Hematopoietic multipotent progenitor cell treated with erythropoietin and hydrocortisone succinate and interleukin-3 and kit ligand, for 8 days (in vitro differentiated cells): Measurements from ENCODE around the gene LRRC61.

Experiments used
- DNase-seq: peaks from one replicate; pipeline ENCODE4 v3.0.0-alpha.2; 2015

The LRRC61 gene

GRCh38 chr7:150333659-150334058 is 10.5 kb downstream of the LRRC61 start:
- DNase-seq = no peak

GRCh38 chr7:150334108-150334507 is 11.0 kb downstream of the LRRC61 start:
- no peak for DNase-seq

- no peak for DNase-seq
These were observed 12.1 kb downstream of the LRRC61 start for GRCh38 chr7:150335108-150335773.

- DNase-seq = no peak
These were observed 12.6 kb downstream of the LRRC61 start for GRCh38 chr7:150335774-150336112.

- no peak for DNase-seq
These were observed 13.6 kb downstream of the LRRC61 start for GRCh38 chr7:150336746-150337145.

GRCh38 chr7:150337179-150337578 is 14.0 kb downstream of the LRRC61 start:
- no peak for DNase-seq

- DNase-seq = no peak
These were observed 14.5 kb downstream of the LRRC61 start for GRCh38 chr7:150337659-150338081.

GRCh38 chr7:150338166-150338829 is 15.1 kb downstream of the LRRC61 start:
- no peak for DNase-seq

GRCh38 chr7:150339409-150339809 is 16.3 kb downstream of the LRRC61 start:
- DNase-seq = no peak

- DNase-seq = no peak
These were observed 17.0 kb downstream of the LRRC61 start for GRCh38 chr7:150340024-150340749.

- no peak for DNase-seq
These were observed 17.7 kb downstream of the LRRC61 start for GRCh38 chr7:150340875-150341262.

GRCh38 chr7:150341263-150342120 is 18.3 kb downstream of the LRRC61 start, which contains the start of gene RARRES2:
RARRES2 (minus strand) TSS chr7:150341629; CDS start chr7:150340609, 1,020 bp downstream.
- no peak for DNase-seq

GRCh38 chr7:150342121-150342408 is 18.9 kb downstream of the LRRC61 start:
- no peak for DNase-seq

GRCh38 chr7:150343225-150343624 is 20.1 kb downstream of the LRRC61 start:
- no peak for DNase-seq

- no peak for DNase-seq
These were observed 21.1 kb downstream of the LRRC61 start for GRCh38 chr7:150344299-150344698.

- DNase-seq = no peak
These were observed 21.9 kb downstream of the LRRC61 start for GRCh38 chr7:150345012-150345411.

- DNase-seq = no peak
These were observed 23.8 kb downstream of the LRRC61 start for GRCh38 chr7:150346922-150347321.

- DNase-seq = no peak
These were observed 28.5 kb downstream of the LRRC61 start for GRCh38 chr7:150351587-150352194.

- DNase-seq = no peak
These were observed 32.5 kb downstream of the LRRC61 start for GRCh38 chr7:150355666-150356059.

GRCh38 chr7:150356265-150356897 is 33.2 kb downstream of the LRRC61 start:
- DNase-seq = peak; percentile 68

- no peak for DNase-seq
These were observed 34.1 kb downstream of the LRRC61 start for GRCh38 chr7:150357270-150357669.

- DNase-seq = no peak
These were observed 34.7 kb downstream of the LRRC61 start for GRCh38 chr7:150357771-150358427.
